GM21529 (cell line): ENCODE results near the gene USF3.

Experiments used
- ATAC-seq: cut with Tn5 transposase; IDR thresholded peaks from one replicate; pipeline ENCODE4 v1.9.1; 2021; ENCODE audit not compliant: unreplicated experiment

USF3 gene

DNA sequence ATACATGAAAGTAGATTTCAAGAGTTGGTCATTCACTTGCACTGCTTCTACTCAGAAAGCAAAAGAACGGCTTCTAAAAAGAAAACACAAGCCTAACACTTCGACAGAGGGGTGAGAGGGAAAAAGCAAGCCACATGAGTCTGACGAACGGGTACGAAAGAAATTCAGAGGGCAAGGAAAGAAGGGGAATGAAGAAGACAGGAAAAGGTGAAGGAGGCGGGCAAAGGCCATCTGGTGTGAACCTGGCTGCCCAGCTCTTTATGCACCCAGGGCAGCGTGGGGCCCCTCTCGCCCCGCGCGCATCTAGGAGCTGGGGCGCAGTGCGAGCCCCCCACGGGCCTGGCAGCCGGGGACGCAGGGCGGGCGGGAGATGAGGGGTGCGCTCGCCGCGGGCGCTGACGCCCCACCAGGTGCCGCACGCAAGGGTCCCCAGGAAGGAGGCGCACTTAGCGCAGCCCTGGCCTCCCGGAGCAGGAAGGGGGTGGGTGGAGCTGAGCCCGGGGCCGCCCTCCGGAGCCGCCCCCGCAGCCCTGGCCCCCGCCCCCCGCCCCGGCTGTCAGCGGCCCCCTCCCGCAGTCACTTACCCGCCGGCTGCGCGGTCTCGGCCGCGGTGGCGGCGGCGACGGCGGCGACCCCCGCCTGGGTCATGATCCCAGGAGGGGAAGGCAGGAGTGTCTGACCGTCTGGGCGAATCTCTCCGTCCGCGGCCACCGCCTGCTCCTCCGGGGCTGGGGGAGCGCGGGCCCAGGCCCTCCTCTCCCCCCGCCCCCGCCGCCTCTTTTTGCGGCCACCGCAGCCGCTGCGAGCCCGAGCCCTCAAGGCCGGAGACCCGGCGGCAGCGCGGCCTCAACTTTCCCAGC lies at the start of gene USF3:
Gene USF3 (minus strand): TSS at position 857 of the 860 bp plus-strand sequence. CDS start 21,764 bp downstream, outside the sequence.
- ATAC-seq, result peak; percentile 67

DNA sequence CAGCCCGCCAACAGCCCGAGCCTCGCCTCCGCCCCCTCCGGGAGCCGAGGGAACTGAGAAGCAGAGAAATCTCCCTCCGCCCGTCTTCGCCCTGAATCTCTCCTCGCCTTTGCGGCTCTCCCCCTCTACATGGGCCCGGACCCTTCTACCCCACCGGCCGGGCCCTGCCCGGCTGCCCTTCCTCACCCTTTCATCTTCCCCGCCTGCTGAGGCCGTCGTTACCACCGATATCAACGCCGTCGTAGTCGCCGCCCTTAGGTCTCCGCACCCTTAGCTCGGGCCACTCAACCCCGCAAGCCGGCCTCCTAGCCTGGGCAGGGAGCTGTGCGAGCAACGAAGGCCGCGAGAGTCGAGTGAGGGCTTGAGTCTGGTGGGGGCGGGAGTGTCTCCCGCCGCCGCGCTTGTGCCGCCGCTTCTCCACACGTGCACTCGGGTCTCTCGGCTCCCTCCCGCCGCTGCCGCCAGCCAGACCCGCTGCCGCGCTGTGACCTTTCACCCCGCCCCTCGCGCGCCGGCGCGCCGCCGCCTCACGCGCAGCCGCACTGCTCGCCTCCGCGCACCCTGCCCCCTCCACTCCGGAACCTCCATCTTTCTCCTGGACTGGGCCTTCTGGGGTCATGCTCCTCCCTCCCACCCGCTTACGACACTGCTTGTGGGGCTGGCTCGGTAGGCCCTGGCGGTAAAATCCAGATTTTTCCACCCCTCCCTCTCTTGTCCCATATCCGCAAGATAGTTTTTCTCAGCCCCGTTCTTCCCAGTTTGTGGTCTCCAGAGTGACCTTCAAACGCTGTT lies 49.5 kb upstream of the USF3 start, which contains the start of gene NAA50:
Gene NAA50 (minus strand): TSS at position 494 of the 792 bp plus-strand sequence. CDS start 300 bp downstream, at position 194.
- ATAC-seq, result peak; percentile 42

DNA sequence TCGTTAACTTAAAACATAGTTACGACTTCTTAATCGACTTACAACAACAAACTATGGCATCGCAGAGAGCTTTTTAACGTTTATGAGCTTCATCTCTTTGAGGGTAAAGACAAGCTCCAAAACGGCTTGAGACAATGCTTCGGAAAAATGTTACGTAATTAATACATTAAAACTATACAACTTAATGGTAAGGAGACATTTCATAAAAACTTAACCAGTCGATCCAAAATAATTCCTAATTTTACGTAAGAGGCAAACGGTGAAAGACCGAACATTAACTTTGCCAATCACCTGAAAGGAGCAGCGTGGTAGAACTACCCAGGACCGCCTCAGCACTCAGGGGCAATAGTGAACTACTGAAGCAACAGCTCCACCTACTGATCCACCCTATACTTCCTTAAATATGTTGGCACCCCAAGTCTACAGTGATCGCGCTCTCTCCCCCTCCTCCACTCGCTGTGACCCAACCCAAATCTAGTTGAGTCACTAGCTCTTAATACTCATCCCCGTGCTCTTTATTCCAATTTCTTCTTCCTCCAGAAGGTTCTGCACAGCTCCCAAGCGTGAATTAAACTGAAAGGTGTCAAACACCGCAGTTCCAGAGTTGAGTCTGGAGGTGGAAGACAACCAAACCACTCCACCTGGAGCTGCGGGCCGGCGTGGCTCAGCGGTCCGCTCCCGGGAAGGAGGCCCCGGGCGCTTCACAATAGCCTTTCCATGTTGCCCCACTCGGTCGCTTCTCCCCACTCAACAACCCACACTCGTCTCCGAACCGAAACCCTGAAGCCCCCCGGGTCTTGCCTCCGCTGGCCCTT lies 48.7 kb upstream of the USF3 start:
- peak; percentile 56 for ATAC-seq

- no peak for ATAC-seq
Measured at GRCh38 chr3:113743006-113743630, 46.7 kb upstream of the USF3 start.

- ATAC-seq, result no peak
Measured at GRCh38 chr3:113741620-113742019, 45.2 kb upstream of the USF3 start.

DNA sequence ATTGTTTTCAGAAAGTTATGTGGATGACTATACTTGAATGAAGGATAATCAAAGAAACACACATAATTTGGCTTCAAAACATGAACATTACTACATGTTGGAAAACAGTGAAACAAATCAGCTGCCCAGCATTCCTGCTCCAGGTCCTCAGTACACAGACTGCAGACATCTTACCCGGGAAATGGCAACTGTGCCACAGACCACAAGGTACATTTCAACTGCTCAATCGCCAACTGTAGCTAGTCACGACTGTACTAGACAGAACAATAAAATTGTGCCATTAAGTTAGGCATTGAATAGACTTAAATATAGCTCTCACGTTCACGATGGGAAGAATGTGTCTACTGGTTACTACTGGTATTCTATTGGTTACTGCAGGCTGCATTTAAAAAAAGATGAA lies 44.6 kb upstream of the USF3 start:
- no peak for ATAC-seq

DNA sequence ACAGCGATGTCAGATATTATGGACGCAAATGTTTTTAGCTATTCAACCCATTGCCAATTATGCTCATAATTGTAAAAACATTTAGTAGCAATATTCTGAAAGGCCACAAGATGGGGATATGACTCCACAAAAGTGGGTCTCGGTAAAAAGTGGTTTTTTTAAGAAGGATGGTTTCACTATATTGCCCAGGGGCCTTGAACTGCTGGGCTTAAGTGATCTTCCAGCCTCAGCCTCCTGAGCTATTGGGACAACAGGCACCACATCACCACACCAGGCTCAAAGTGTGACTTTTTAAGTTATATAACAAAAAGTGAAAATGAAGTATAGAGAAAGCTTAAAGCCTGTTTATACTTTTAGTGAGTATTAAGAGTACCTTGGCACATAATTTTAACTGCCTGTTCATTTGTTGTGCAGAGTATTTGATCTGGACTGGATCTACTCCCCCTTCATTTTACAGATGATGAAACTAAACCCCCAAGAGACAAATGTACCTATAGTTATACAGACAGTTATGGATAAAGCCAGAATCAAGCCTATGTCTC lies 40.2 kb upstream of the USF3 start:
- peak; percentile 83 for ATAC-seq

DNA sequence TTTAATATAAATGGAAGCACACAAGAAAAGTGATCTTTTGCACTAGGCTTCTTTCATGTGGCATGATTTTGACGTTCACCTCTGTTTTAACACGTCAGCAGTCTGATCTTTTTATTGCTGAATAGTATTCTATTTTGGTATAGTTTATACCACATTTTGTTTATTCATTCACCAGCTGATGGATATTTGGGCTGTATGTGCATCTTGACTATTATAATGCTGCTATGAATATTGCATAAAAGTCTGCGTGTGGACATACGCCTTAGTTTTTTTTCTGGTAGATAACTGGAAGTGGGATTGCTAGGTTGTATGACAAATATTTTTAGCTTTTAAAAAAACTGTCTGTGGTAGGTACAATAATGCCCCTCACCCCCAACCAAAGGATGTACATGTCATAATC lies 35.3 kb upstream of the USF3 start:
- ATAC-seq, result no peak

DNA sequence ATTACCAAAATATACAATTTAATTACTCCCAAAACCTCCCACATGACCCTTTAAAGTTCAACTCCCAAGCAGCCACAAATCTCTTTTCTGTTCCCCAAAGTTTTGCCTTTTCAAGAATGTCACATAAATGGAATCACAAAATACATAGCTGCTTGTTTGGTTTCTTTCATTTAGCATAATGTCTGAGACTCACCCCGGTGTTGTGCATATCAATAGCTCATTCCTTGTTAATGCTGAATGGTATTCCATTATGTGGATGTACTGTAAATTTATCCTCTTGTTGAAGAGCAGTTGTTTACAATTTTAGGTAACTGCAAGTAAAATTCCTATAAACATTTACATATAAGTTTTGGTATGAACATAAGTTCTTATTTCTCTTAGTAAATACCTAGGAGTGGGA lies 34.1 kb upstream of the USF3 start:
- ATAC-seq, result no peak

DNA sequence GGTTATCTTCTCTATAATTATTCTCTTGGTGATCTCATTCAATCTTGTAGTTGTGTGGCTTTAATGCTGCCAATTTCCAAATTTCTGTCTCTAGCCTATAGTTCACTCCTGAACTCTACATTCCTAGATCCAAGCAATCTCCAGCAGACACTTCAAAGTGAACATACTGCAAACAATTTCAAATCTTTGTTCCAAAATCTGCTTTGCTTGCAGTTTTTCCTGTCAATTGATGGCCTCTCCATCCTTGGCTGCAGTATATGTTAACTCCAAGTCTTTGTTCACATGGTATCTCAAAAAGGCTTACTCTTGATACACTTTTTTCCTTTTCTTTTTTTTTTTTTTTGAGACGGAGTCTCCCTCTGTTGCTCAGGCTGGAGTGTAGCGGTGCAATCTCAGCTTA lies 32.2 kb upstream of the USF3 start:
- ATAC-seq, result no peak

DNA sequence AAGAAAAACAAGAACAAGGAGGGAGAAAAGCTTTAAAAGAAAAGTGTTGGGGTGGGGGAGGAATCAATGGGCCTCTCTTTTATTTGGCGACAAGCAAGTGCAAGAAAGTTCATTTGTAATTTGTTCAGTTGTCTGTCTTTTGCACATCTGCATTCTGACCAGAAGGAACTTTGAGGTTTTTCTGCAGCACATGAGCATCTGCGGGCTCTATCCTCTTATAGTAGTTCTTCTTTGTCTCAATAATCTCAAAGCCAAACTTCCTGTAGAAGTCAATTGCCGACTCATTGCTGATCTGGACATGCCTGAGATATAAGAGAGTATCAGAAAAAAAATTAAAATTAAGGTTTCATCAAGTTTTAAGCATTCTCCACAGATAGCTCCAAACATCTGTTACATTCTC lies 25.2 kb upstream of the USF3 start:
- ATAC-seq, result no peak

GRCh38 chr3:113719758-113720157 lies 23.3 kb upstream of the USF3 start:
- no peak for ATAC-seq

DNA sequence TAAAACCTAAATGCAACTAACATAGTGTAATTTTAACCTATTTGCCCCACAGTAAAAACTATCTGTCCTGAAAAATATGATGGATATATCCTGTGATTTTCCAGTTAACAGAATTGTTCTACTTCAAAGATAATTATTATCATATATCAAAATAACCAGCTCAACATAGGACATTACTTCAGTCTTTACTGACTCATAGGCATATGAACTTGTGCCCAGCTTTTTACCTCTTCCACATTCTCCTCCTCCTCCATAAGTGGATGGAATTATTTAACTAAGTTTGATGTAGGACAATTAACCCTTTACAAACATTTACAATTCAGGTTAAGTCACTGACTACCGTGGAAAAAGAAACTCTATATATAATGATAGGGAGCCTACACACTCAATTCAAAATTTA lies 22.9 kb upstream of the USF3 start:
- no peak for ATAC-seq

DNA sequence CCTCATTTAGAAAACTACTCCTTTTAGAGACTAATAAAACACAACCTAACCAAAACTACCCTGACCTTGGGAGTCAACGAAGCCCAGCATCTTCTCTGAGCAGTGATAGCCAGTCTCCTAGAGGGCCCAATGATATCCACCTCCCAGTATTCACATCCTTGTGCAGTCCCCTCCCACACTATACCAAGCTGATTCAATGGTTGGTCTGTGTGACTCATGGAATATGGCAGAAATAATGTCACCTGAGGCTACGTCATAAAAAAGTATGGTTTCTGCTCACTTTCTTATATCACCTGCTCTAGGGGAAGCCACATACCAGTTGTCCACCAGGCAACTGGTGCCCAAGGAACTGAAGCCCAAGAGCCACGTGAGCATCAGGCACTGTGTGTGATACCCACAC lies 21.4 kb upstream of the USF3 start:
- ATAC-seq, result no peak

DNA sequence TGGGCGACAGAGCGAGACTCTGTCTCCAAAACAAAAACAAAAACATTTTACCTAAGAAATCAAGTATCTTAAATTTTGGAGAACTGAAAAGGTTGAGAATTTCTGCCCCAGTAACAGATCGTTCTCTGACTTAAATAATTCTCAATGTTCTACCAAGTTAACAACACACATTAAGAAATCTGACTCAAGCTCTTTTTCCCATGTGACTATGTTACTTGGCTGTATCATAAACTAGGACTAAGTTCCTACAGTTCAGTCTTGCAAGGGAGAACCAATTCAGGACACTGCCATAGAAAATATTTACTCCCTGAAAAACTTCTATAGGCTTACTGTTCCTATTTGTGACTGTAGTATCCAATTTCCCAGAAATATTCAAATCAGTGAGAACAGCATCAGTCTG lies 20.9 kb upstream of the USF3 start:
- no peak for ATAC-seq

GRCh38 chr3:113714702-113715101 lies 18.3 kb upstream of the USF3 start:
- ATAC-seq, result no peak

DNA sequence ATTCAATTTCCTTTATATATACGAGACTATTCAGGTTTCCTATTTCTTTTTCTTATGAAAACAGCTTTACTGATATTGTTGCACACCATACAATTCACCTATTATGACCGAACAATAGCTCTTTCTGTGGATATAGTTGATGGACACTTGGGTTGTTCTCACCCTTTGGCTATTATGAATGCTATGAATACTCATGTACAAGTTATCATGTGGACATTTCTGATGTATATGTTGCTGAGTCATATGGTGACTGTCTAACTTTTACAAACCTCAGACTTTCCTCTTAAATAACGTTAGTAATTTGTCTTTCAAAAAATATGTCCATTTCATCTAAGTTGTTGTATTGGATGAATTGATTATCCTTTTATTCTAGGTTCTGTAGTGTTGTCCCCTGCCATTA lies 15.7 kb upstream of the USF3 start:
- ATAC-seq, result no peak

GRCh38 chr3:113707835-113708234 lies 11.4 kb upstream of the USF3 start:
- ATAC-seq, result no peak

DNA sequence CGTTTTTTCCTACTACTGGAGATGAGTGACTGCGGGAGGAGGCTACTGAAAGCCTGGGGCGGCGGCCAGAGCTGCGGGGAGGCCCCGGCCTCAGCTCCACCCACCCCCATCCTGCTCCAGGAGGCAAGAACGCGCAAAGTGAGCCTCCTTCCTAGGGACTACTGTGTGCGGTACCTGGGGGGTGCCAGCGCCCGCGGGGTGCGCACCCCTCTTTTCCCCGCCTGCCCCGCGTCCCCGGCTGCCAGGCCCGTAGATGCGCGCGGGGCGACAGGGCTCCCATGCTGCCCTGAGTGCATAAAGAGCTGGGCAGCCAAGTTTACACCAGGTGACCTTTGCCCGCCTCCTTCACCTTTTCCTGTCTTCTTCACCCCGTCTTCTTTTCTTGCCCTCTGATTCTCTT lies 2.5 kb upstream of the USF3 start:
- ATAC-seq, result no peak

DNA sequence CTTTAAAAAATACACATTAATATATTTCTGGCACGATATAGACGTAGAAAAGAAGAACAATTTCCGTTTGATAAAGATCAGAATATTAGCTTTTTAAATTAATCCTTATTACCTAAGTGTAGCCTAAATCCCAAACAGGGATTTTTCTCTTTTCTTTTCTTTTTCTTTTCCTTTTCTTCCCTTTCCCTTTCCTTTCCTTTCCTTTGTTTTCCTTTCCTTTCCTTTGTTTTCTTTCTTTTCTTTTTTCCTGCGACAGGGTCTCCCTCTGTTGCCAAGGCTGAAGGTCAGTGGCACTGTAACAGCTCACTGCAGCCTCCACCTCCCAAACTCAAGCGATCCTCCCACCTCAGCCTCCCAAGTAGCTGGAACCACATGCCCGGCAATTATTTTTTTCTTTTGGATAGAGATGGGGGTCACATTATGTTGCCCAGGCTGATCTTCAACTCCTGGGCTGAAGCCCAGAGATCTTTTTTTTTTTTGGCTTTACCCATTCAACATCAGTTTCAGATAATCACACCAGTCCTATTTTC lies 1.8 kb upstream of the USF3 start:
- ATAC-seq, result no peak
